Eye (tissue), 1 donor: ENCODE data around the gene ATXN1.
A peak's percentile ranks its signal among the peaks of the same experiment; 100 is the strongest.
"Not testable (repeated sequence)": the region's sequence is repeated elsewhere in the genome, so short reads cannot be mapped to it uniquely, and the experiment has no call there.

Experiments
- DNase-seq: peaks from one replicate; pipeline ENCODE4 v3.0.0-alpha.2; 2015

ATXN1 gene

DNA sequence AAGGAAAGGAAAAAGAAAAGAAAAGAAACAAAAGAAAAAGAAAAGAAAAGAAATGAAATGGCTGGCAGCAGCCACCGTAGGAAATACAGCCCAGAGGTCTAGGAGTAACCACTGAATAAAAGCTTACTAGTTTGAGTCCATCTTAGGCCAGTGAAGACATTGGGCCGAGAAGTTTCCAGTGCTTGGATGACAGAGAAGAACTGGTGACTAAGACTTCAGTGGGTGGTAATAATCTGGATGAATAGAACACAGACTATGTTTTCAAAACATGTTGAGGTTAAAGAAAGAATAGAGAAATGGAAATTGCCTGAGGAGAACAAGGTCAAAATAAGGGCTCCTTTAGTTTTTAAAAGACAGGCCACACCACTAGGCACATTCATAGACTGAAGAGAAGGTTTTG, 198.8 kb downstream of the ATXN1 start:
- DNase-seq = no peak

DNA sequence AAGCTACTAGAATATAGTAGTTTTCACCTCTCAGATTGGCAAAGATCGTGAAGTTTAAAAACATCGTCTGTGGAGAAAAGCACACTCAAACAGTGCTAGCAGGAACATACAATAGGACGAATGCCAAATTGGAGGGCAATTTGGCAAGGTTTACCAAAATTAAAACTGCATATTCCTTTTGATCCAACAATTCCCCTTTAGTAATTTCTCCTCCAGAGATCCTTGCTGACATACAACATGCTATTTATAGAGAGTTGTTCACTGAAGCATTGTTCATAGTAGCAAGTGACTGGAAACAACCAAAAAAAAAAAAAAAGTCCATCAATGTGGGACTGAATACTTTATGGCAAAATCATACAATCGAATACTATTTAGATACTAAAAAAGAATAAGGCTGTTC, 202.2 kb downstream of the ATXN1 start:
- no peak for DNase-seq

DNA sequence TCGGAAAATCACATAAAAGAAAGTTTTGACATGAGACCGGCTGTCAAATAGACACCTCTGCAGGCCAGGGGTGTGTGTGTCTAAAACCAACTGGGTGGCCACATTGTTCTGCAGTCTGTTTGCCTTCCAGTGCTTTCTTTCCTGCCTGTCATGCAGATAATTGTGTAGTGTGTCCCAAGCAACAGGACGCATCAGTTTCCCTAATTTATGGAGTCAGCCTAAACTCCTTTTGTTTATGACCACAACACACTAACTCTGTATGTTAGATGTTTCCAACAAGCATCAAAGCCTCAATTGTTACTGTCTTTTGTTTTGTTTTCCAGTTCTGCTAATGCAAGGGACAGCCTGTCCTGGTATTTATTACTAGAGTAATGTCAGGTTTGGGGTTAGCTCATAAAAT, 205.7 kb downstream of the ATXN1 start:
- DNase-seq = no peak

DNA sequence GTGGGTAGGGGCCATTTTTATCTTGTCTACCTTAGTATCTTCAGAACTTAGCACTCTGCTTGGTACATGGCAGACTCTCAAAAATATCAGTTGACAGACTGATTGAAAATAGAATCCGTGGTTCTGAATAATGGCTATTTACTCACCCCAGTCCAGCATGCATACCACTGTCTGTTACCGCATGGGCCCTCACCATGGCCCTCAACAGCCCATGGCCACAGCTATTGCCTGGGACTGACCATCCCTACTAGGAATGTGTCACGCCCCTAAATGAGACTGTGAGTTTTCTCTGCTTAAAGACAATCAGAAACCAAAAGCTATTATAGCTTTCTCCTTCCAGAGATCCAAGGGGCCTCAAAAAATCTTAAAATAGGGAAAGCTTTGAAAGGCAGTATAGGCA, 207.7 kb downstream of the ATXN1 start:
- DNase-seq = no peak

GRCh38 chr6:16551466-16551865, 209.8 kb downstream of the ATXN1 start:
- DNase-seq = no peak

DNA sequence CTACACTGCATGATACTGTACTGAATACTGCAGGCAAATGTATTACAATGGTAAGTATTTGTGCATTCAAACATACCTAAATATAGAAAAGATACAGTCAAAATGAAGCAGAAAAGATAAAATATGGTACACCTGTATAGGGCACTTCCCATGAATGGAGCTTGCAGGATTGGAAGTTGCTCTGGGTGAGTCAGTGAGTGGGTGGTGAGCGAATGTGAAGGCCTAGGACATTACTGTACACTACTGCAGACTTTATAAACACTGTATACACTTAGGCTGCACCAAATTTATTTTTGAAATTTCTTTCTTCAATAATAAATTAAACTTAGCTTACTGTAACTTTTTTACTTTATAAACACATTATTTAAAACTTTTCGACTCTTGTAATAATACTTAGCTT, 213.1 kb downstream of the ATXN1 start:
- no peak for DNase-seq

GRCh38 chr6:16547587-16547986, 213.7 kb downstream of the ATXN1 start:
- no peak for DNase-seq

DNA sequence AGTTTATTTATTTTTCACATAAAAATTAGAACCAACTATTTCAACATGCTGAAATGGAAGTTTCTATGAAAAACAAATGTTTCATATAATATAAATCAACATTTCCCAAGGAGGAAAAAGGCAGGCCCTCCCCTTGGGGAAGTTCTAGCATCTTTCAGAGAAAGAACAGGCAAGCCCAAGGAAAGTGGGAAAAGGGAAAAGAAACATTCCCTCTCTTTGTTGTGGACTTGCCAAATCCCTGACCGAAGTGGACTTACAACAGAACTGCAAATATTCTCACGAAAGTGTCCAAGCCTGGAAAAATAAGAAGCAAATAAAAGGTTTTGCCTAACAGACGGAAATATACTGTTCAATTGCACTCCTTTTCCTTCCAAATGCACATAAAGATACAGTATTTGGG, 214.4 kb downstream of the ATXN1 start:
- DNase-seq = no peak

DNA sequence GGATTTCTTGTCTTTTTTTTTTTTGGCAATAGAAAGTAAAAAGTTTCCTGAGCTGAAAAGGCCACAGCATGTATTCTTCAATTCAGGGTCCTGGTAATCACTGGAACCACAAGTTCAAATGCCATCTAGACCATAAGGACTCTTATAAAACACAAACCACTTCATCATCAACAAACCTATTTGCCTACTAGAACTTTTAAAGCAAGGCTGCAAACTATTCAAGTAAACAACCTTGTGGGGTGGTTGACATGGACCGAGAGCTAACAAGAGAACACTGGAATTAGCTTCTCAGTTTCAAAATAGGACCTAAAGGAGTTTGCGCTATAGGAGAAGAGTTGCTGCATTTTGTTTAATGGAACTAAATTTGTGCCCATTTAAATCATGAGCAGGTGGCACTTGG, 215.9 kb downstream of the ATXN1 start:
- no peak for DNase-seq

GRCh38 chr6:16544521-16544920, 216.7 kb downstream of the ATXN1 start:
- DNase-seq = no peak

- DNase-seq = peak; percentile 85
These were observed 217.3 kb downstream of the ATXN1 start for GRCh38 chr6:16544006-16544405.

DNA sequence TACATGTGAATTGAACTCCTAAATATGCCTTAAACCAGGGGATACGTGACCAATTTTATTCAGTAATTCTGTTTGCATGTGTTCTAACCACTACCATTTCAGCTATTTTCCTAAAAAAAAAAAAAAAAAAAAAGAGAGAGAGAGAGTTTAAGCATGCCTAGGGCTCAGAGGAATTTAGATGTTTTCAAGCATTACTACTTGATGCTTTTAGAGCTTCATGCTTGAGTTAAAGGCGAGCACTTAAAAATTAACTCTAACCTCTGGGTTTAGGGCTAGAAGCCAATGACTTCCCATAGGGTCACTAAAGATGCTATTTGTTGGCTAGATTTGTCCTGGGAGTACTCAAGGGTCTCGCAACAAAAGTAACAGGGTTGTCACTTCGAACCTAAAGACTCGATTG, 217.7 kb downstream of the ATXN1 start:
- DNase-seq = peak; percentile 43

DNA sequence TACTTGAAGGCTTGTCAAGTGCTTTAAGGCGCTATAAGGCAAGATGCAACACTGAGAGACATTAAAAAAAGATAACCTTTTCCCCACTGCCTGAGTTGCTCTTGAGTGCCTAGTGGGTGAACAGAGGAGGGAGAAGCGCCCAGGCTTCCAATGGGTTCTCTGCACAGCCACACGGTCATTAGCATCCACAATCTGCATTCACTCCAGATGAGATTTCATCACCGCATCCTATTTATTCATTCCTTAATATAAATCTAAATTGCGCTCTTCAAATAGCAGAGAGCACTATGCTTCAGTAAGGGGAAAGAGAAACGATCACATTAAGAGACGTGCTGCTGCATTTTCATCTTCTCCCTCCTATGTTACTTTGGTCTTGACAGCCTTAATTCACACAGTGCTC, 219.2 kb downstream of the ATXN1 start:
- no peak for DNase-seq

GRCh38 chr6:16540804-16541752, 220.2 kb downstream of the ATXN1 start:
- DNase-seq = no peak

GRCh38 chr6:16540383-16540782, 220.9 kb downstream of the ATXN1 start:
- not testable (repeated sequence) for DNase-seq

GRCh38 chr6:16539086-16539931, 222.0 kb downstream of the ATXN1 start:
- DNase-seq = no peak

DNA sequence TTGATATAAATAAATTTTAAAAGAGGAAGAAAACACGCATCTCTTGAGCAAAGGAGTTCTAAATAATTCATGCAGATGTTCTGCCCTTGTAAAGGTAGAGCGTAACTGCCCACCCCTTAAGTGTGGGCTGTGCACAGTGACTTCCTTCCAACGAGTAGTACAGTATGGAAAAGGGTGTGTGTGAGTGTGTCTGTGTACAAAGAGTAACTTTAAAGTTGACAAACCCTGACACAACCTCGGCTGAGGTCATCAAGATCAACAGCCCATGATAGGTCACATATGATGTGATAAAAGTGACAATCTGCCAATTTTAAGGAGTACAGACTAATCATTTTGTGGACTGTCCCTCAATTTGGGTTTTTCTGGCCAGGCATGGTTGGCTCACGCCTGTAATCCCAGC, 225.7 kb downstream of the ATXN1 start:
- DNase-seq = no peak

GRCh38 chr6:16533721-16534136, 227.5 kb downstream of the ATXN1 start:
- no peak for DNase-seq

DNA sequence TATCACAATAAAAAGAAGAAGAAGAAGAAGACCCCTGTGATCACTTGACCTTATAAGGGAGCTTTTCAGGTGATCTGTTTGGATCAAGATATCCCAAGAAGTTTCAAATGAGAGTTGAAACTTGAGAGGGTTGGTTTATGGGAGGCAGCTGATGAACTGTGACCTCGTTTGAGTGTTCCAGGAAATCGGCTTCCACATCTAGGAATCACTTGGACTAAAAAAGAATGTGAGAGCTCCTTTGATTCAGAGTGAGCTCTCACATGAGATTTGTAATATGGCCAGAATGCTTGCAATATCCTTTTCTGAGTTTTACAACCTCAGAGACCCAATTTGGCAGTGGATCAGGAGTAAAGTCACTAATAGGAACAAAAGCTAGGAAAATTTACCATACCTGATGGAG, 228.1 kb downstream of the ATXN1 start:
- DNase-seq = no peak

- no peak for DNase-seq
These were observed 233.6 kb downstream of the ATXN1 start for GRCh38 chr6:16527691-16528090.

- no peak for DNase-seq
These were observed 236.9 kb downstream of the ATXN1 start for GRCh38 chr6:16524380-16524707.

GRCh38 chr6:16523606-16524379, 237.5 kb downstream of the ATXN1 start:
- no peak for DNase-seq

- DNase-seq = no peak
These were observed 238.3 kb downstream of the ATXN1 start for GRCh38 chr6:16522937-16523336.
